Measurements from ENCODE around the gene SNCB. TPM values are rescaled to one million over a fixed set of nuclear protein-coding genes. Genes with fewer than 3 reads are reported as not detected.
A peak's percentile ranks its signal among the peaks of the same experiment; 100 is the strongest.
"Not testable (repeated sequence)": the region's sequence is repeated elsewhere in the genome, so short reads cannot be mapped to it uniquely, and the experiment has no call there.

SNCB gene
- total RNA-seq, 2 experiments from 2014 or later: 0.46 to 0.55 TPM

DNA sequence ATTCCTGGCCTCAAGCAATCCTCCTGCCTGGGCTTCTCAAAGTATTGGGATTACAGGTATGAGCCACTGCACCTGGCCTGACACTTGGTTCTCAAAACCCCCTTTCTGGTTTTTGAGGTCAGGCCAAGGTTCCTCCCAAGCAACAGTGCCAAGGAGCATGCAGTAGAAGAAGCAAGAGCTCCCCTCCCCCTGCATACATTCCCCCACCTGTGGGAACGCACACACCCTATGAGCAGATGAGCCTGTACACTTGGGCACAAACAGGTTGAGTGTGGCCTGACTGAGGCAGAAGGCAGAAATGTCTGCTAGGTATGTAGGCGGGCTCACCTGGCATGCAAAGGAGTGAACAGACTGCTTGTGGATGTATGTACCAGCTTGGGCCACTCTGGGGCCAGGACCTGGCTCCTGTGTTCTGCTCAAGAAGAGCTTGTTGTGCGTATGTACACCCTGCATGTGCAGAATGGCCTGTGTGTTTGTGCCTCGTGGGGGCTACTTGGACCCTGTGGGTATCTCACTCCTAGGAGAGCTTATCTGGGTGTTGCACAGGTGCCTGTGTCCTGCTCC lies 22.1 kb downstream of the SNCB start:
- ChIA-PET POLR2A (interaction anchor here (0.7 kb wide), 1 partner anchor 13 kb away, joined by 4 read pairs; no protein-coding TSS in a partner anchor), CTCF (interaction anchor here (0.6 to 1.0 kb wide), 3 partner anchors 8 to 167 kb away, joined by 3 to 4 read pairs (median 3); no protein-coding TSS in a partner anchor)
- Mint-ChIP-seq H3K27ac (no peak overlapping the region), H3K36me3 (ENCODE audit: low read depth) (no peaks in the 10 kb centered on the region), H3K9me3 (ENCODE audit: low read depth) (no peaks in the 10 kb centered on the region), H3K4me3 (no peak overlapping the region), H3K4me1 (peaks cover 10% of the 10 kb centered on the region), H3K27me3 (peaks cover 23% of the 10 kb centered on the region)
- no peak for ATAC-seq
- no peak for DNase-seq
- intact Hi-C loops (cut with DNase I, micrococcal nuclease): no loop called here

- DNase-seq: no peak
- ChIA-PET CTCF (interaction anchor here (0.6 to 0.9 kb wide), 2 partner anchors 178 to 206 kb away, joined by 3 to 4 read pairs; no protein-coding TSS in a partner anchor), POLR2A (no interaction called here)
- H3K4me1 Mint-ChIP-seq: peaks cover 10% of the 10 kb centered on the region
- intact Hi-C loops (cut with DNase I, micrococcal nuclease): no loop called here
- H3K36me3 Mint-ChIP-seq (ENCODE audit: low read depth): no peaks in the 10 kb centered on the region
- H3K9me3 Mint-ChIP-seq (ENCODE audit: low read depth): no peaks in the 10 kb centered on the region
- H3K4me3 Mint-ChIP-seq: no peak overlapping the region
- peaks cover 15% of the 10 kb centered on the region for H3K27me3 Mint-ChIP-seq
- H3K27ac Mint-ChIP-seq: no peak overlapping the region
- ATAC-seq: no peak
Observed at GRCh38 chr5:176606875-176607274, 23.5 kb downstream of the SNCB start.

DNA sequence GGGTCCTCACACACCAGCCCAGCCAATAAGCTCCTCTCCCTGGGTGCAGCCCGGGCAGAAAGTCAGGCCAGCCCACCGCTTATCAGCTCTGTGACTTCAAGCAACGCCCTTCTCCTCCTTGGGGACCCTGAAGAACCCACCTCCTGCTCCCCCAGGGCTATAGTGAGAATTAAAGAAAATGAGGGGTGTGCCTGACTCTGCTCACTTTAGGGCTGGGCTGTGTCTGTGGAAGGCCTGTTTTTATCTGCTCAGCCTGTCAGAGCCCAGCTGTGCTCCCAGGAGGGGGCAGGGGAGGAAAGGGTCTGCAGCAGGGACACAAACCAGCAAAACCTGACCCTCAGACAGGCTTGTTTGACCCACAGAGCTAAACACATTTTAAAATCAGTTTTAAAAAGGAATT lies 24.3 kb downstream of the SNCB start:
- no peak overlapping the region for H3K27ac Mint-ChIP-seq
- no peak for ATAC-seq
- POLR2A ChIA-PET: no interaction called here

GRCh38 chr5:176603091-176603490 lies 27.2 kb downstream of the SNCB start:
- Mint-ChIP-seq H3K27me3 (peaks cover 2% of the 10 kb centered on the region), H3K9me3 (ENCODE audit: low read depth) (no peaks in the 10 kb centered on the region), H3K27ac (no peak overlapping the region), H3K4me3 (no peak overlapping the region), H3K36me3 (ENCODE audit: low read depth) (no peaks in the 10 kb centered on the region), H3K4me1 (peaks cover 3% of the 10 kb centered on the region)
- intact Hi-C loops (cut with DNase I, micrococcal nuclease): no loop called here
- ChIA-PET POLR2A (no interaction called here), CTCF (interaction anchor here (0.7 kb wide), 1 partner anchor 9 kb away, joined by 3 read pairs; no protein-coding TSS in a partner anchor)
- DNase-seq (no peak), ATAC-seq (no peak)

More for the DNA sequence above, 24.3 kb downstream of the SNCB start:
- peaks cover 9% of the 10 kb centered on the region for H3K27me3 Mint-ChIP-seq
- DNase-seq: no peak
- H3K36me3 Mint-ChIP-seq (ENCODE audit: low read depth): no peaks in the 10 kb centered on the region
- CTCF ChIA-PET: interaction anchor here (0.6 to 0.9 kb wide), 2 partner anchors 177 to 207 kb away, joined by 3 to 4 read pairs; no protein-coding TSS in a partner anchor
- no peaks in the 10 kb centered on the region for H3K9me3 Mint-ChIP-seq (ENCODE audit: low read depth)
- peaks cover 10% of the 10 kb centered on the region for H3K4me1 Mint-ChIP-seq
- H3K4me3 Mint-ChIP-seq: no peak overlapping the region
- intact Hi-C loops (cut with DNase I, micrococcal nuclease): no loop called here

DNA sequence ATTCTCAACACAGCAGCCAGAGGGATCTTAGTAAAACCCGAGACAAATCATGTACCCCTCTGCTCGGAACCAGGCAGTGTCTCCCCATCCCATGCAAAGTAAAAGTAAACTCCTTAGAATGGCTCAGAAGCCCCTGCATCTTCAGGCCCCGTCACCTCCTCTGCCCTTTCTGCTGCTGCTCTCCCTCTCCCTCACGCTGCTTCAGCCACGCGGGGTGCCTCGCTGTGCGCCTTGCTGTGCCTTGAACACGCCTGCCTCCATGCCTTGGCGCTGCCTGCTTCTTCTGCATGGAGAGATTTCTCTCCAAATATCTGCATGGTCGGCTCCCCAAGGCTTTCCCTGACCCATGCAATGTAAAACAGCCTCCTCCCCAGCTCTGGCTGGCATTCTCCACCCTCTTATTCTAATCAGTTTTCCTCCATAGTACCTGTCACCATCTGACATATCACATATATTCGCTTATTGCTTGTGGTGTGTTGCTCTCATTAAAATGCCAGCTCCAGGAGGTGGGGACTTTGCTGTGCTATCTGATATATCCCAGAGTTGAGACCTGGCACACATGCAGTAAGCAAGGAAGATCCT lies 28.3 kb downstream of the SNCB start:
- intact Hi-C loops (cut with DNase I, micrococcal nuclease): no loop called here
- Mint-ChIP-seq H3K4me3 (no peak overlapping the region), H3K9me3 (ENCODE audit: low read depth) (no peaks in the 10 kb centered on the region), H3K27ac (no peak overlapping the region), H3K36me3 (ENCODE audit: low read depth) (no peaks in the 10 kb centered on the region), H3K27me3 (peaks cover 2% of the 10 kb centered on the region), H3K4me1 (peaks cover 3% of the 10 kb centered on the region)
- ATAC-seq (no peak), DNase-seq (no peak)
- ChIA-PET POLR2A (no interaction called here), CTCF (interaction anchor here (0.7 to 1.5 kb wide), 3 partner anchors 16 to 234 kb away, joined by 3 read pairs; no protein-coding TSS in a partner anchor)

DNA sequence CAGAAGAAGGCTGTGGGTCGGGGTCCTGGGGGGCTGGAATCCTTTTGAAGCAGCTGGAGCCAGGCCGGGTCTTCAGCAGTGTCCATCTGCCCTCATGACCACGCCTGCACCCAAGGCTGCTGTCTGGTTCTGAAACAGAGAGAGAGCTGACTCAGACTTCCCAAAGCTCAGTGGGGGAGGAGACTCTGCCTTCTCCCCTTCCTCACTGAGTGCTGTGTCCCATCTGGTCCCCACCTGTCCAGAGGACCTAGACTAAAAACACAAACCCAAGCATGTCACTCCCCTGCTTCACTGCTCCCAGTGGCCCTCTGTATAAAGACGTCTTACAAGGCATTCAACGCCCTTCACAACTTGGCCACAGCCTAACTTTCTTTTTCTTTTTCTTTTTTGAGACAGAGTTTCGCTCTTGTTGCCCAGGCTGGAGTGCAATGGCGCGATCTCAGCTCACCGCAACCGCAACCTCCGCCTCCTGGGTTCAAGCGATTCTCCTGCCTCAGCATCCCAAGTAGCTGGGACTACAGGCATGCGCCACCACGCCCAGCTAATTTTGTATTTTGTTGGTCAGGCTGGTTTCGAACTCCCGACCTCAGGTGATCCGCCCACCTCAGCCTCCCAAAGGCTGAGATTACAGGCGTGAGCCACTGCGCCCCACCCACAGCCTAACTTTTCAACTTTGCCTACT lies 30.4 kb downstream of the SNCB start:
- H3K27ac Mint-ChIP-seq; H3K27me3 Mint-ChIP-seq; H3K4me1 Mint-ChIP-seq; H3K36me3 Mint-ChIP-seq (ENCODE audit: low read depth); intact Hi-C loops (cut with DNase I, micrococcal nuclease); H3K9me3 Mint-ChIP-seq (ENCODE audit: low read depth); H3K4me3 Mint-ChIP-seq: not testable (repeated sequence)
- DNase-seq (peak; percentile 43), ATAC-seq (peak; percentile 18)
- CTCF ChIA-PET: interaction anchor here (0.6 kb wide), 1 partner anchor 8 kb away, joined by 3 read pairs; no protein-coding TSS in a partner anchor
- POLR2A ChIA-PET: interaction anchor here (0.7 kb wide), 1 partner anchor 30 kb away, joined by 3 read pairs; the partner anchor contains the start of gene SNCB

GRCh38 chr5:176597417-176598389 lies 32.6 kb downstream of the SNCB start:
- peaks cover 8% of the 10 kb centered on the region for H3K4me1 Mint-ChIP-seq
- CTCF ChIA-PET: interaction anchor here (0.6 to 0.7 kb wide), 3 partner anchors 15 to 376 kb away, joined by 3 read pairs; no protein-coding TSS in a partner anchor

GRCh38 chr5:176596689-176597416 lies 33.5 kb downstream of the SNCB start:
- peak overlapping the region; percentile 68 for H3K27ac Mint-ChIP-seq
- peaks cover 2% of the 10 kb centered on the region for H3K27me3 Mint-ChIP-seq
- POLR2A ChIA-PET: interaction anchor here (0.6 kb wide), 2 partner anchors 30 to 1526 kb away, joined by 3 read pairs; no protein-coding TSS in a partner anchor
- H3K4me1 Mint-ChIP-seq: peaks cover 8% of the 10 kb centered on the region
- CTCF ChIA-PET: interaction anchor here (0.7 to 1.0 kb wide), 3 partner anchors 10 to 73 kb away, joined by 3 to 5 read pairs (median 3); no protein-coding TSS in a partner anchor
- intact Hi-C loops (cut with DNase I, micrococcal nuclease): loop anchor here (1.0 to 2.0 kb wide), 4 partner anchors 13 to 181 kb away; partner anchors contain the start of genes CLTB (in 2 of the 2), FAF2 (in 1 of the 2) and GPRIN1 (in 1 of the 2)
- peak overlapping the region; percentile 48 for H3K4me3 Mint-ChIP-seq
- peak; percentile 87 for ATAC-seq
- peak; percentile 81 for DNase-seq
- H3K9me3 Mint-ChIP-seq (ENCODE audit: low read depth): no peaks in the 10 kb centered on the region
- no peaks in the 10 kb centered on the region for H3K36me3 Mint-ChIP-seq (ENCODE audit: low read depth)

More at GRCh38 chr5:176597417-176598389, 32.6 kb downstream of the SNCB start:
- DNase-seq (peak; percentile 55), ATAC-seq (no peak)
- POLR2A ChIA-PET: interaction anchor here (0.6 kb wide), 1 partner anchor 29 kb away, joined by 3 read pairs; no protein-coding TSS in a partner anchor
- H3K27me3 Mint-ChIP-seq: peaks cover 2% of the 10 kb centered on the region
- H3K36me3 Mint-ChIP-seq (ENCODE audit: low read depth): no peaks in the 10 kb centered on the region
- H3K27ac Mint-ChIP-seq: no peak overlapping the region
- no peaks in the 10 kb centered on the region for H3K9me3 Mint-ChIP-seq (ENCODE audit: low read depth)
- intact Hi-C loops (cut with DNase I, micrococcal nuclease): loop anchor here (1.0 to 2.0 kb wide), 4 partner anchors 13 to 181 kb away; partner anchors contain the start of genes CLTB (in 2 of the 2), FAF2 (in 1 of the 2) and GPRIN1 (in 1 of the 2)
- H3K4me3 Mint-ChIP-seq: peak overlapping the region; percentile 24

DNA sequence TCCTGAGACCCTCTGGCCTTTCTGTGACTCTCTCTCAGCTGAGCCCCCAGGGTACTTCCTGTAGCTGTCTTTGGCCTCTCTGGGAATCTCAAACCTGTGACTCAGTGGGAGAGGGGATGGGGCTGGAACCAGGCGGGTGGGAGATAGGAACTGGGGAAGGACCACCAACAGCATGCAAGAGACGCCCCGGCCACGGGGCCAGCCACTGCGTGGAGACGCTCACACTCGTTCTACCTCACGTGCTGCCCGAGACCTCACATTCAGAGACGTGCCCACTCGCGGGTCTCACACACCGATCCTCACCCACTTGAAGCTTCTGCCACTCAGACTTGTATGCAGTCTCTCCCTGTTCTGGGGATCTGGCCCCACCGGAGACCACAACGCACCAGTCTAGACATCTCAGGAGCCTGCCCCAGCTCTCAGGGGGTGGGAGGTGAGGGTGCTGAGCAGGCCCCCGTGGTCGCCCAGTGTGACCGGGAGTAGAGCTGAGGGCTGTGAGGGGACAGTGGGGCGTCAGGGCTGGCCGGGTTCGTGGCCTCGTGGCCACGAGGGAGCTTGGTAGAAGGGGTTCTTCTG lies 34.2 kb downstream of the SNCB start:
- intact Hi-C loops (cut with DNase I, micrococcal nuclease): loop anchor here in 1 of 2 experiments (2.0 kb wide), 1 partner anchor 53 kb away; no protein-coding TSS in a partner anchor

More for the DNA sequence above, 34.2 kb downstream of the SNCB start:
- H3K9me3 Mint-ChIP-seq (ENCODE audit: low read depth): no peaks in the 10 kb centered on the region
- H3K4me1 Mint-ChIP-seq: peaks cover 8% of the 10 kb centered on the region
- peak overlapping the region; percentile 68 for H3K27ac Mint-ChIP-seq
- ATAC-seq: no peak
- H3K36me3 Mint-ChIP-seq (ENCODE audit: low read depth): no peaks in the 10 kb centered on the region
- POLR2A ChIA-PET: interaction anchor here (0.6 kb wide), 1 partner anchor 1526 kb away, joined by 3 read pairs; no protein-coding TSS in a partner anchor
- DNase-seq: no peak
- CTCF ChIA-PET: interaction anchor here (0.5 to 1.0 kb wide), 5 partner anchors 9 to 115 kb away, joined by 3 to 5 read pairs (median 3); no protein-coding TSS in a partner anchor
- H3K4me3 Mint-ChIP-seq: peak overlapping the region; percentile 48
- H3K27me3 Mint-ChIP-seq: peaks cover 2% of the 10 kb centered on the region

Measured in activated CD4-positive, alpha-beta T cell treated with anti-CD3 and anti-CD28 coated beads for 36 hours (primary cell).